Neural crest cell (in vitro differentiated cells): ENCODE measurements around the gene RGS10. TPM values are rescaled to one million over a fixed set of nuclear protein-coding genes. Genes with fewer than 3 reads are reported as not detected.

Experiments
- DNase-seq: peaks from one replicate; pipeline ENCODE4 v3.0.0; 2021; ENCODE audit warnings: low read depth, mixed read lengths, low spot score
- H3K27ac Mint-ChIP-seq: one replicate; pipeline ENCODE4 v1.8.0; 2021; ENCODE audit warnings: mild to moderate bottlenecking, mixed read lengths; ENCODE audit not compliant: unreplicated experiment
- H3K27me3 Mint-ChIP-seq: 2 replicates; pipeline ENCODE4 v1.8.0; 2021; ENCODE audit warnings: low read depth, mild to moderate bottlenecking, mixed read lengths
- H3K36me3 Mint-ChIP-seq: 2 replicates; pipeline ENCODE4 v1.8.0; 2021; ENCODE audit warnings: low read depth, mild to moderate bottlenecking, mixed read lengths
- H3K4me1 Mint-ChIP-seq: 2 replicates; pipeline ENCODE4 v1.8.0; 2021; ENCODE audit warnings: mixed read lengths
- H3K4me3 Mint-ChIP-seq: one replicate; pipeline ENCODE4 v1.8.0; 2021; ENCODE audit warnings: mild to moderate bottlenecking, mixed read lengths
- H3K9me3 Mint-ChIP-seq: 2 replicates; pipeline ENCODE4 v1.8.0; 2021; ENCODE audit warnings: mixed read lengths
- total RNA-seq: library from RNA; stranded (reverse); gene quantifications from 2 replicates; pipeline ENCODE4 v1.2.1, GENCODE V29; 2021
- TF ChIP-seq, protein P1 (sequence below): fragments of 200-600 bp; sonication (generic); conservative IDR thresholded peaks from 2 replicates; pipeline ENCODE4 v1.5.0; 2021; ENCODE audit warnings: antibody characterized with exemption, mild to moderate bottlenecking

The RGS10 gene
- total RNA-seq, 1 donor from 2014 or later: 9.5 TPM

DNA sequence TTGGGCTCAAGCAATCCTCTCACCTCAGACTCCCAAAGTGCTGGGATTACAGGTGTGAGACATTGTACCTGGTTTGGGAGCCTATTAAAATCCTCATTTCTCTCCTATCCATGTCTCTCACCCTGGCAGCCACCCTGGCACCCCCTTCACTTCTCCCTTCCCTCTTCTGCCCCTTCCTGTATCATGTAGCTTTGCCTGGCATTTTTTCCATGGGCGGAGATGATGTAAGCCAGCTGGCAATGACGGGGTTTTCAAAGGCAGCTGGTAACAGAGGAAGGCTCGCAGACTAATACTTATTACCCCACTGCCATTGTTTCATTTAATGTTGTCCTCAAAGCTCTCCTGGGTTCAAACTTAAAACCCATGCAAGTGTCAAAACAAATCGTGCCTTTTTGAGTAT is 61.9 kb downstream of the RGS10 start:
- Mint-ChIP-seq H3K4me1 (peaks cover 19% of the 10 kb centered on the region), H3K4me3 (no peak overlapping the region), H3K36me3 (no peaks in the 10 kb centered on the region), H3K27ac (no peak overlapping the region), H3K27me3 (peaks cover 39% of the 10 kb centered on the region), H3K9me3 (no peaks in the 10 kb centered on the region)
- TF ChIP-seq, protein P1, sequence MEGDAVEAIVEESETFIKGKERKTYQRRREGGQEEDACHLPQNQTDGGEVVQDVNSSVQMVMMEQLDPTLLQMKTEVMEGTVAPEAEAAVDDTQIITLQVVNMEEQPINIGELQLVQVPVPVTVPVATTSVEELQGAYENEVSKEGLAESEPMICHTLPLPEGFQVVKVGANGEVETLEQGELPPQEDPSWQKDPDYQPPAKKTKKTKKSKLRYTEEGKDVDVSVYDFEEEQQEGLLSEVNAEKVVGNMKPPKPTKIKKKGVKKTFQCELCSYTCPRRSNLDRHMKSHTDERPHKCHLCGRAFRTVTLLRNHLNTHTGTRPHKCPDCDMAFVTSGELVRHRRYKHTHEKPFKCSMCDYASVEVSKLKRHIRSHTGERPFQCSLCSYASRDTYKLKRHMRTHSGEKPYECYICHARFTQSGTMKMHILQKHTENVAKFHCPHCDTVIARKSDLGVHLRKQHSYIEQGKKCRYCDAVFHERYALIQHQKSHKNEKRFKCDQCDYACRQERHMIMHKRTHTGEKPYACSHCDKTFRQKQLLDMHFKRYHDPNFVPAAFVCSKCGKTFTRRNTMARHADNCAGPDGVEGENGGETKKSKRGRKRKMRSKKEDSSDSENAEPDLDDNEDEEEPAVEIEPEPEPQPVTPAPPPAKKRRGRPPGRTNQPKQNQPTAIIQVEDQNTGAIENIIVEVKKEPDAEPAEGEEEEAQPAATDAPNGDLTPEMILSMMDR: no peak
- no peak for DNase-seq

DNA sequence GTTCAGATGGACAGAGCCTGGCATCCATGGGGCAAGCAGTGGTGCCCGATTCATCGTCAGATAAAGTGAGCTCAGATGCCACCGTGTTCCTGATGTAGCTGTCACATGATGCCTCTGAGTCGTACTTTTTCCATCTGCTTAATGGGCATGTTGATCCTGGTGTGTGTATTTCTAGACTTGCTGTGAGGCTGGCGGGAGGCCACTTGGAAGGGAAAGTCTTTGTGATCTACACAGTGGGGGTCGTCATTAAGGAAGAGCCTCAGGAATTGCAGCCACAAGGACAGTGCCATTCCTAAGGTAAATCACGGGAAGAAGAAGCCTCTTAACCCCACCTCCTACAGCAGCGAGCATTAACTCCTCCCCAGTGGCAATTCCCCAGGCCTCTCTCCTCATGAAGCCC is 63.0 kb downstream of the RGS10 start:
- peaks cover 39% of the 10 kb centered on the region for H3K27me3 Mint-ChIP-seq
- no peak overlapping the region for H3K27ac Mint-ChIP-seq
- no peak for DNase-seq
- H3K4me1 Mint-ChIP-seq: peaks cover 19% of the 10 kb centered on the region
- TF ChIP-seq, protein P1: no peak
- H3K36me3 Mint-ChIP-seq: no peaks in the 10 kb centered on the region
- no peaks in the 10 kb centered on the region for H3K9me3 Mint-ChIP-seq
- H3K4me3 Mint-ChIP-seq: no peak overlapping the region

DNA sequence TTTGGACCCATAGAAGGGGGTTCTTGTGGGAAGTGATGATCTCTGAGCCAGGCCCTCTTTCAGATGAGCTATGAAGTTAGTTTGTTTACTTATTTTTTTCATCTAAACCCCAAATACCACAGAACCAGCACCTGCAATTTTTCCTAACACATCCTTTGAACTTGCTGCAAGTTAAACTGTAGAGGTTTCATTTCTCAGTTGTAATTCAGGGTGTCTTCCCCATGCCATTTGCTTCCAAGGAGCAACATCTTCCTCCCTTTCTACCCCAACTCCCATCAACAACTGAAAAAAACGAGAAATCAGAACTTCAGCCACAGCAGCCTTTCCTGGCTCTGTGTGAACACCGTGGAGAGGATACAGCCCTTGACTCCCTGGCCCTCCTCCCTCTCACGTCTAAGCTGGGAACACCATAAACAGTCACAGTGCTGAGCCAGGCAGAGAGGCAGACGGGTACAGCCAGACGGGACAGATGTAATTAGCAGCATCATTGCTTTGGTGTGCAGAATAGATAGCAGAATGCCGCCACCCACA is 63.6 kb downstream of the RGS10 start:
- Mint-ChIP-seq H3K9me3 (peaks cover 2% of the 10 kb centered on the region), H3K4me3 (no peak overlapping the region), H3K36me3 (no peaks in the 10 kb centered on the region), H3K27me3 (peaks cover 40% of the 10 kb centered on the region), H3K27ac (no peak overlapping the region), H3K4me1 (peaks cover 19% of the 10 kb centered on the region)
- no peak for DNase-seq
- TF ChIP-seq, protein P1: no peak

DNA sequence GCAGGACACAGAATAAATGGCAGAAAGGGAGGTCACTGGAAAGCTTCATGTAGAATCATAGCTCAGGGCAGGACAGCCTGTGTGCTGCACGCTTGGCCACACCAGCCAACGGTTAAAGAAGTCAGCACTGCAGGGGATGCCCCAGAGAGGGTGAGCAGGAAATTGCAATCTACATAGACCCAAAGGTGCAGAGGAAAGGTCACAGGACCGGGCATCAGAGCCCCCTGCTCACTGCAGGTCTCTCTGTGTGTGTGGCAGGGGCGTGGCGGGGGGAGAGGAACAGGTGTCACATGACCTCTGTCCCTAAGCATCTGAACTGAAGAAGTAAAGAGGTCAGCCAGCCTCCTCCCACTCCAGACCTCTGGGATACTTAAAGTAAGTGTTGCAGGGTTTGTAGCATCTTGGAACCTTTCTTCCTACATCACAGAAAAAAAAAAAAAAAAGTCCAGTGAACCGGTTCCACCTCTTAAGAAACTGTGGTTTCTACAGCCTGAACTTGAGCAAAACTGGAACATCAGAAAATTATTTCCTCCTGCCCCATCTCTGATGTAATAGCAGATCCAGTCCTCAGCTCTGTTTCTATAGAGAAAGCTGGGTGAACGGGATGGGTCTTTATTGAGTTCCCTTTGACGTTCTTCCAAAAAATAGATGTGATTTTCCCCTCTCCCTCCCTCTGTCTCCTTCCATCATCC is 64.3 kb downstream of the RGS10 start:
- DNase-seq: no peak
- H3K9me3 Mint-ChIP-seq: peaks cover 5% of the 10 kb centered on the region
- H3K4me1 Mint-ChIP-seq: peaks cover 19% of the 10 kb centered on the region
- H3K4me3 Mint-ChIP-seq: no peak overlapping the region
- no peaks in the 10 kb centered on the region for H3K36me3 Mint-ChIP-seq
- H3K27ac Mint-ChIP-seq: no peak overlapping the region
- peaks cover 43% of the 10 kb centered on the region for H3K27me3 Mint-ChIP-seq
- TF ChIP-seq, protein P1: no peak

DNA sequence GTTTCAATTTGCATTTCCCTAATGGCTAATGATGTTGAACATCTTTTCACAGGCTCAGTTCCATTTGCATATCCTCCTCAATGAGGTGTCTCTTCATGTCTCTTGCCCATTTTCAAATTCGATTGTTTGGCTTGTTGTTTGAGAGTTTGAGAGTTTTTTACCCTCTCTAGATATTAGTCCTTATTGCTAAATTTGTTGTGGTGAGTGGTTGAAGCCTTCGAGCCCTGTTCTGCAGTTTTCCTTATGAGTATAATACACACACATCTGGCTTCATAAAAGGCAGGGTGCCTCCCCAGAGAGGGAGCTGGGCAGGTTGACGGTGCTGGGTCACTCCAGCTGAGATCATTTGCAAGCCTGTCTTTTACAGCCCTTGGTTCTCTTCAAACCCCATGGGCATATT is 65.1 kb downstream of the RGS10 start:
- peaks cover 45% of the 10 kb centered on the region for H3K27me3 Mint-ChIP-seq

More for the DNA sequence above, 65.1 kb downstream of the RGS10 start:
- Mint-ChIP-seq H3K4me3 (no peak overlapping the region), H3K4me1 (peaks cover 19% of the 10 kb centered on the region), H3K36me3 (no peaks in the 10 kb centered on the region), H3K27ac (no peak overlapping the region), H3K9me3 (peaks cover 5% of the 10 kb centered on the region)
- DNase-seq: no peak
- TF ChIP-seq, protein P1: no peak
